Midbrain (tissue), 1 donor: ENCODE results near the gene RAB9A.
"Not testable (repeated sequence)": the region's sequence is repeated elsewhere in the genome, so short reads cannot be mapped to it uniquely, and the experiment has no call there.

Source experiments
- DNase-seq: peaks from one replicate; lab custom pipeline; 2025; lab: John Stamatoyannopoulos, UW

RAB9A gene

GRCh38 chrX:13669755-13670154, 19.2 kb upstream of the RAB9A start:
- not testable (repeated sequence) for DNase-seq

DNA sequence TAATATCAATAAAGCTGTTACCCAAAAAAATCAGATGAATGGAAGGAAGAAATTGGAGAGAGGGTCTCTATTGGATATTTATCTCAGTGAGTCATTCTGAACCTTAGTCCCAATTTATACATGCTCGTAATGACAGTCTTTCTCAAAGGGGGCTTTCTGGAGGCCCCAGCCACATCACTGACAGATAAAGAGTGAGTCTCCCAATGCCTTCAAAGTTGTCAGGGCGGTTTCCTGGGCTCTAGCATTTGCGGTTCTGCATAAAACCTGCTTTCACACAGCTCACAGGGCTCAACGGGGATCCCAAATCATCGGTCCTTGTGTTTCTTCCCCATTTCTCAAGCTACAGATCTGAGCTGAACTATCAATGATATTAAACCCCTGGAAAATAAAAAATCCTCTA, 18.7 kb upstream of the RAB9A start:
- DNase-seq, result no peak

DNA sequence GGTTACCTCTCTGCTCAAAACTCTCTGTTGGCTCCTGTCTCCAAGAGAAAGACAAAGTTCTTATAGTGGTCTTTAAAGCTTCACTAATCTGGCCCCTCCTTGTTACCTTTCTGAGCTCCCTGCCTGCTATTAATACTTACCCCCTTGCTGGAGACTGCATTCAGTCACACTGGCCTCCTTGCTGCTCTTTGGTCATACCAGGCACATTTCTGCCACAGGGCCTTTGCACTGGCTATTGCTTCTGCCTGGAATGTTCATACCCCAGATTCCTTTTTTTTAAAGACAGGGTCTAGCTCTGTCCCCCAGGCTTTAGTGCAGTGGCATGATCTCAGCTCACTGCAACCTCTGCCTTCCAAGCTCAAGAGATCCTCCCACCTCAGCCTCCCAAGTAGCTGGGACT, 15.9 kb upstream of the RAB9A start:
- DNase-seq, result no peak

- DNase-seq, result no peak
Observed at GRCh38 chrX:13676885-13677284, 12.0 kb upstream of the RAB9A start.

GRCh38 chrX:13679700-13680099, 9.2 kb upstream of the RAB9A start:
- DNase-seq, result not testable (repeated sequence)

DNA sequence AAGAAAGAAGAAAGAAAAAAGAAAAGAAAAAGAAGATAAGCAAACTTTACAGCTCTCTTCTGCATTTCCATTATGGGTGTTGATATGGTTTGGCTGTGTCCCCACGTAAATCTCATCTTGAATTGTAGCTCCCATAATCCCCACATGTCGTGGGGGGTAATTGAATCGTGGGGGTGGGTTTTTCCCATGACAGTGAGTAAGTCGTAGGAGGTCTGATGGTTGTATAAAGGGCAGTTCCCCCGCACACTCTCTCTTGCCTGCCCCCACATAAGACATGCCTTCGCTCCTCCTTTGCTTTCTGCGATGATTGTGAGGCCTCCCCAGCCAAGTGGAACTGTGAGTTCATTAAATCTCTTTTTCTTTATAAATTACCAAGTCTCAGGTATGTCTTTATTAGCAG, 7.3 kb upstream of the RAB9A start:
- no peak for DNase-seq

DNA sequence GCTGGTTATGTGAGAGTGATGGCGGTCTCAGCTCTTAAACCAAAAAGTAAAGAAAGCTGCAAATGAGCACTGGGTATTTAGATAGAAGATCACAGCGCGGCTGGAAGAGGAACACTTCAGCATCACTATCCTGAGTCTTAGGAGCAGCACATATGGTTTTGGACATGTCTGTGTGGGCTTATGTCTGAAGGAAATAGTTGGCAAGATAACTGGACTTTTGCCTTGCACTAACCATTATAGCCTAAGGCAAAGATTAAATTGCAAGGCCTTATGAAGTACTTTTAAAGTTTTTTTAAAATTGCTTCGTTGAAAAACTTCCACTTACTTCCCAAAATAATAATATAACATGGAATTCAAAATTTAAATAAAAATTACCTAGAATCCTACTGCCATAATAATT, 4.6 kb upstream of the RAB9A start:
- DNase-seq, result no peak

DNA sequence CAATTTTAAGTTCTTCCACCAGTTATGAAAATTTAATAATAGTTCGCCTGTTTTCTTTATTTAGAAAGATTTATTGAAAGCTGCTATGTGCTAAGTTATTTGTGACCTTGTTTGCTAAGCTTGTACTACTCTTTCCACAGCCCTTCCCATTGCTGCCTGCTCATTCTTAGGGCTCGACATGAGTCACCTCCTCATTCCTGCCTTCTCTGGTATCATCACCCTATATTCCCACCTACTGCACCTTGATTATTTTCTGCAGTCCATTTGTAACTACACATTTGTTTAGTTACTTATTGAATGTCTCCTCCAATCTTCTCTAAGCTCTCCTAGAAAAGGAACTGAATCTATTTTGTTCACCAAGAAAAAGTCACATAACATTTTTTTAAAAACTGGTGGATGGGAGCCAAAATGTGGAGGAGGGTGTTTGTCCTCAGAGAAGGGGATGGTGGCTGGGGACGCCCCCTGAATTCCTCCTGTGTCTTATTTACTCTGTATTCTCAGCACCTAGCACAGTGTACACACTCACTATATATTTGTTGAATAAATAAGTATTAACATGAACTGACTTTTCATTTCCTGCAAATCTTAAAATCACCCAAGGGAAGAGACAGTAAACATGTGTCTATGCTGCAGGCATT, 3.7 kb upstream of the RAB9A start:
- DNase-seq, result no peak

- no peak for DNase-seq
Observed at GRCh38 chrX:13687203-13687602, 1.7 kb upstream of the RAB9A start.

- no peak for DNase-seq
Observed at GRCh38 chrX:13688384-13688957, 457 bp upstream of the RAB9A start.

DNA sequence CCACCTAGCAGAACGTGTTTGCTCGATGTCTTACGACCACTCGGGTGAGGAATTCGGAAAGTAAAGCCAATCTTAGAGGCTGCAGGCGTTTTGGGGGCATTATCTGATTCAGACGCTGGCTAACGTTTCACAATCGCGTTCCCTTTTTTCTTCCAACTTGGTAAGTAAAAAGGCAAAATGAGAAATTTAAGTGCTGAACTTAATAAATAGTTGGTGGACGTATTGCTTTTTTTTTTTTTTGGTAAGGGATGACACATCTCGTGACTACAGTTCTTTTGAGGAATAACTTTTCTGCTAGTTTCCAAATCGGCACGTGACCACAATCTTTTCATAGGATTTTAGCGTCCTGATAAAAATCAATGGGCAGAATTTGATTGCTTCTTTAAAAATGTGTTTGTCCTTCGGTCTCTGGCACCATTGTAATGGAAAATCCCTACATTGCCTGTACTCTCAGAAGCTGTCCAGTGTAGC, 848 bp downstream of the RAB9A start:
- DNase-seq, result no peak

DNA sequence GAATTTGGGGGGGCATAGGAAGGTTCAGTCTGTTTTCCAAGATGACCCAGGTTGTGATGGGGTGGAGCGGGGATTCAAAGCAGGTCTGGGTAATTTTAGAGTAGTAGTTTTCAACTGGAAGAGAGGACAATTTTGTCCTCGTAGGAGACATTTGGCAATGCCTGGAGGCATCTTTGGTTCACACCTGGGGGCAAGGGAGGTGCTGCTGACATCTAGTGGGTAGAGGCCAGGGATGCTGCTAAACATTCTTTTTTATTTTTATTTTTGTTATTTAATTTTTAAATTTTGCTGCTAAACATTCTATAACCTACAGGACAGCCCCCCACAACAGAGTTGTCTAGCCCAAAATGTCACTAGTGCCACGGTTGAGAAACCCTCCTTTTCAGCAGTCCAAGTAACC, 1.9 kb downstream of the RAB9A start:
- no peak for DNase-seq

- DNase-seq, result no peak
Observed at GRCh38 chrX:13691841-13692371, 3.0 kb downstream of the RAB9A start.

GRCh38 chrX:13692771-13693231, 3.9 kb downstream of the RAB9A start:
- no peak for DNase-seq

DNA sequence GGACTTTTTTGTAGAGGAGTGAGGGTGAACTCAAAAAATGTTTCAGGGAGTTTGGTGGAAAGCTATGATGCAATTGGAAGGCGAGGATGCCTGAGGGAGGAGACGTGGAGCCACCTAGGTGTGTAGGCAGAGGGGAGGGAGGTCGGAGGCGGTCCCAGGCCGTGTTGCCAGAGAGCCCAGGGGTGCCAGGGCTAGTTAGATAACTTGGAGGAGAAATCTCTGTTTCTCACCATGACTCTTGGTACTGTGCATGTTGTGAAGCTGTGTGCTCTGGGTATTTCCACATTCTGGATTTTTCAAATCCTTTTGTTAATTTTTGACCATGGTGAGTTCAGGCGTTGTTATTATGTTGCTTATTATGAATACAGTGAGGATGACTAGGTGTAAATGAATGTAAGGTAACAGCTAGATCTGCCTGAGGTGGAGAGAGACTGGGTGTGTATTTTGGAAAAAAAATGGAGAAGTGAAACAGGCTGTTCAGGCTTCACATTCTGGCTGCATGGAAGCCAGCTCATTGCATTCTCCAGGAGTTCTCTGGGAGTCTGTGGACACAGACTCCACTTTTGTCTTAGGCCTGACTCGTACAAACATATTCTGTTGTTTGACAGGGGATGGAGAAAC, 4.5 kb downstream of the RAB9A start:
- no peak for DNase-seq

DNA sequence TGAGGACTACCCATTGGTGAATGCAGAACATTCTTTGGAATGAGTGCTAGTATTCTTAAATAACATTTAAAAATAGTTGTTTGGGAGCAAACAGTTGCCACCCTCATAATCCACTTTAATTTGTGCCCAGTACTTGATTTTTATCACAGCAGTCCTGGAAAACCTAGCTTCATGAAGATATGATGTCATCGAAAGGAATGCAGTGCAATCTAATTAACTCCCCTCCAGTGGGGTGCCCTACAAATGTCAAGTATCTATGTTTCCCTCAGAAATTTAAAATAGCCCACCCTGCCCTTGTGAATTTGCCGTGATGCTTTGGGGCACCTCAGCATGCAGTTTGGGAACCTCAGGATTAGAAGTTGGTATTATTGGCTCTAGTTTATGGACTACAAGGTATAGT, 5.4 kb downstream of the RAB9A start:
- no peak for DNase-seq

DNA sequence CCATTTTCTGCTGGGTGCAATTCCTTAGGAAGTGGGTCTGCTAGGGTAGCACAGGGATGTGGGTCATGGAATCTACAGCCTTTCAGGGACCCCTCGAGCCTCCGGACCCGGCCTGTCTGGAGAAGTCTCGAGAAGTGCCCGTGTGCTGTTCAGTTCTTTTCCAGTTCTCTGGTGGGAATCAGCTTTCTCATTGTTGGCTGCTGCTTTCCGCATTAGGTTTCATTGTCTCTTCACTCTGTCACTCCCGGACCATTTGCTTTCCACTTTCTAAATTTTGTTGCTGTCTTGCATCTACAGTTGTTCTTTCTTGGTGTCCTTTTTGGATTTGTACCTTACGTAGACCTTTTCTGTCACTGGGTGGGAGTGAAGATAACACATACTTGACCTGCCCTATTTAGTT, 6.1 kb downstream of the RAB9A start:
- no peak for DNase-seq

GRCh38 chrX:13695601-13696115, 6.7 kb downstream of the RAB9A start:
- no peak for DNase-seq

DNA sequence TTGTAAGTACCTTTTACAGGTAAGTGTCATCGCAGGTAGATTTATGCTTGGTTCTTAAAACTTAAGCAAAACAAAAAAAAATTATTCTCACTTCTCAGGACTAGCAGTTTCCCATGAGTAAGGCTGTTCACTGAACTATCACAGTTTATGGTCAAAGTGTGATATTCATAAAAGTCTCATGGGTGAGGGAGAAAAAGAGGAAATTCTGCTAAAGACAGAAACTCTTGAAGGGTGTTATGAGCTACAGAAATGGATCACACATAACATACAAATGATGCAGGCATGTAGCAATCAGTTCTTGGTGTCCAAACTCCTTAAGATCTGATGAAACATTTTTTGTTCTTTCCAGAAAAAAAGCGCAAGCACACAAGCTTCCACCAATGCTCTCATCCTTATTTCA, 8.5 kb downstream of the RAB9A start:
- no peak for DNase-seq

GRCh38 chrX:13697976-13698375, 9.0 kb downstream of the RAB9A start:
- no peak for DNase-seq

DNA sequence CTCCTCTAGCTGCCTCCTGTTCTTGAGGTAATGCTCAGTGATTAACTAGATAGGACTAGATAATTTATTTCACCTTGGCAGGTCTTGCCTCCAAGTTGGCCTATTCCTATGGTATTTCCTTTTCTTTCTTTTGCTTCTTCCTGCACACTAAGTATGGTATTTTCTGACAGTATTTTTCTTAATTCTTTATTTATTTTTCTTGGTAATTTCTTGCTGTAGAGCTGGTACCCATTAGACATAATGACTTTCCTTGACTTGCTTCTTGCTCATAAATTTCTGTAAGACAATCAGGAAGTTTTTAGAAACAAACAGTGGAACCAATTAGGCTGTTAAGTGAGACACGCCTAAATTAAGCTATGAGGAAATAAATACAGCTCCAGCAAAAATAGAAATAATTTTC, 9.5 kb downstream of the RAB9A start:
- DNase-seq, result no peak

DNA sequence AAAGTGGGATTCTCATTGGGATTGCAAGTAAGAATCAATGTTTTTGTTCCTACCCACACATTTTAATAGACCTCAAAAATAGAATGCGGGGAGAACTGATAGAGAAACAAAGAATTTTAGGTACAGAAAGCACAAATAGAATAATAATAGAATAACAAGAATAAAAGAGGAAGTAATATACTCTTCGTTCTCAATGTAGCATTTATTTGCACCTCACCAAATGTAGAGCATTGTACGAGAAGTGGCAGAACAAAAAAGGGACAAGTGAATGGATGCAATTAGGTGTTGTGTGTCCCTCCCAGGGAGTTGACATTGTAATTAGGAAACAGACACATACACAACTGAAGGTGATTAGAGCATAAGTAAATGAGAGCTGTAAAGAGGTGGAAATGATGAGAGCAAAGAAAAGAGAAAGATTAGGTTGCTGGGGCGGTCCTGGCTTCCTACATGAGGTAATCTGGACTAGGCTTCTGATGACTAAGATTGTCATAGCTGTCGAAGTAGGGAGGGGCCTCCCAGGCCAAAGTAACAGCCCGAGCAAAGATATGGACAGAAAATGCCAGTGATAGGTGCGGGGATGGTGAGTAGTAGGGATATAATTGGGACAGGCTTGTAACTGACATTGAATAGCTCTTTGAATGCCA, 10.4 kb downstream of the RAB9A start:
- no peak for DNase-seq

- DNase-seq, result no peak
Observed at GRCh38 chrX:13700380-13700779, 11.5 kb downstream of the RAB9A start.
